KOPT-K1 (cell line): ENCODE data around the gene MITF.

ENCODE experiments used
- H3K27ac ChIP-seq: fragments of 200-600 bp; sonication (generic); 2 replicates; pipeline ENCODE4 v1.5.1; 2016; ENCODE audit warnings: antibody characterized with exemption, mild to moderate bottlenecking, low read depth, low read length; ENCODE audit not compliant: poor library complexity, severe bottlenecking
- H3K36me3 ChIP-seq: fragments of 200-600 bp; sonication (generic); 2 replicates; pipeline ENCODE4 v1.5.1; 2017; ENCODE audit warnings: antibody characterized with exemption, mild to moderate bottlenecking, low read length, moderate library complexity; ENCODE audit not compliant: insufficient read depth
- H3K9me3 ChIP-seq: fragments of 200-600 bp; sonication (generic); 2 replicates; pipeline ENCODE4 v1.5.1; 2017; ENCODE audit warnings: antibody characterized with exemption, low read length, mild to moderate bottlenecking; ENCODE audit not compliant: insufficient read depth, poor library complexity, severe bottlenecking

The MITF gene

GRCh38 chr3:69961706-69962439 is 222.6 kb downstream of the MITF start:
- H3K36me3 ChIP-seq, result no peaks in the 10 kb centered on the region

GRCh38 chr3:69963643-69964042 is 224.4 kb downstream of the MITF start:
- Histone ChIP-seq H3K27ac (no peak overlapping the region), H3K36me3 (no peaks in the 10 kb centered on the region), H3K9me3 (no peaks in the 10 kb centered on the region)

More at GRCh38 chr3:69961706-69962439, 222.6 kb downstream of the MITF start:
- H3K27ac ChIP-seq, result no peak overlapping the region
- no peaks in the 10 kb centered on the region for H3K9me3 ChIP-seq

- no peaks in the 10 kb centered on the region for H3K9me3 ChIP-seq
- H3K36me3 ChIP-seq, result no peaks in the 10 kb centered on the region
- H3K27ac ChIP-seq, result no peak overlapping the region
These were observed 227.9 kb downstream of the MITF start for GRCh38 chr3:69967156-69967555.

GRCh38 chr3:69970827-69971226 is 231.6 kb downstream of the MITF start:
- Histone ChIP-seq H3K9me3 (no peaks in the 10 kb centered on the region), H3K36me3 (no peaks in the 10 kb centered on the region), H3K27ac (no peak overlapping the region)

- Histone ChIP-seq H3K27ac (no peak overlapping the region), H3K9me3 (no peaks in the 10 kb centered on the region), H3K36me3 (no peaks in the 10 kb centered on the region)
These were observed 233.4 kb downstream of the MITF start for GRCh38 chr3:69972672-69973071.

GRCh38 chr3:69976021-69976420 is 236.8 kb downstream of the MITF start:
- Histone ChIP-seq H3K9me3 (no peaks in the 10 kb centered on the region), H3K36me3 (no peaks in the 10 kb centered on the region), H3K27ac (no peak overlapping the region)

GRCh38 chr3:69983546-69984265 is 244.4 kb downstream of the MITF start:
- Histone ChIP-seq H3K9me3 (no peaks in the 10 kb centered on the region), H3K36me3 (no peaks in the 10 kb centered on the region), H3K27ac (no peak overlapping the region)

- no peak overlapping the region for H3K27ac ChIP-seq
- H3K9me3 ChIP-seq, result no peaks in the 10 kb centered on the region
- no peaks in the 10 kb centered on the region for H3K36me3 ChIP-seq
These were observed 246.0 kb downstream of the MITF start for GRCh38 chr3:69985266-69985665.

GRCh38 chr3:69986419-69986818 is 247.2 kb downstream of the MITF start:
- Histone ChIP-seq H3K27ac (no peak overlapping the region), H3K9me3 (no peaks in the 10 kb centered on the region), H3K36me3 (no peaks in the 10 kb centered on the region)

GRCh38 chr3:69987833-69988232 is 248.6 kb downstream of the MITF start:
- H3K36me3 ChIP-seq, result no peaks in the 10 kb centered on the region
- no peaks in the 10 kb centered on the region for H3K9me3 ChIP-seq
- no peak overlapping the region for H3K27ac ChIP-seq

GRCh38 chr3:69993757-69994156 is 254.5 kb downstream of the MITF start:
- H3K27ac ChIP-seq, result no peak overlapping the region
- no peaks in the 10 kb centered on the region for H3K36me3 ChIP-seq
- no peaks in the 10 kb centered on the region for H3K9me3 ChIP-seq

GRCh38 chr3:69994919-69995318 is 255.7 kb downstream of the MITF start:
- Histone ChIP-seq H3K27ac (no peak overlapping the region), H3K9me3 (no peaks in the 10 kb centered on the region), H3K36me3 (no peaks in the 10 kb centered on the region)

- H3K9me3 ChIP-seq, result no peaks in the 10 kb centered on the region
- no peak overlapping the region for H3K27ac ChIP-seq
- H3K36me3 ChIP-seq, result no peaks in the 10 kb centered on the region
These were observed 258.5 kb downstream of the MITF start for GRCh38 chr3:69997631-69998307.

- no peaks in the 10 kb centered on the region for H3K36me3 ChIP-seq
- no peaks in the 10 kb centered on the region for H3K9me3 ChIP-seq
- H3K27ac ChIP-seq, result no peak overlapping the region
These were observed 259.5 kb downstream of the MITF start for GRCh38 chr3:69998759-69999139.

- Histone ChIP-seq H3K9me3 (no peaks in the 10 kb centered on the region), H3K27ac (no peak within 1 kb of the TSS), H3K36me3 (no peaks in the 10 kb centered on the region)
These were observed 260.1 kb downstream of the MITF start, which contains the start of gene SAMMSON for GRCh38 chr3:69999140-70000027. TSS of gene SAMMSON (plus strand) at chr3:69999733.
